ENCODE data around the gene ADD1.
"Not testable (repeated sequence)": the region's sequence is repeated elsewhere in the genome, so short reads cannot be mapped to it uniquely, and the experiment has no call there.

ADD1 gene

GRCh38 chr4:2935762-2936743 lies 92.4 kb downstream of the ADD1 start:
- Histone ChIP-seq H3K27me3 (no peaks in the 10 kb centered on the region), H3K36me3 (peaks cover 54% of the 10 kb centered on the region), H3K9me3 (no peaks in the 10 kb centered on the region), H3K4me1 (peaks cover 23% of the 10 kb centered on the region), H3K4me3 (ENCODE audit: low read depth, low read length) (peak overlapping the region; percentile 96)
- DNase-seq, result no peak
- TF ChIP-seq CTCF (IDR thresholded peaks at IDR 0.05; ENCODE audit: low read depth, low read length), result no peak

- Histone ChIP-seq H3K4me1 (peaks cover 23% of the 10 kb centered on the region), H3K9me3 (no peaks in the 10 kb centered on the region), H3K4me3 (ENCODE audit: low read depth, low read length) (no peak overlapping the region; the same call in none of the 2 replicates), H3K36me3 (peaks cover 54% of the 10 kb centered on the region), H3K27me3 (no peaks in the 10 kb centered on the region)
- TF ChIP-seq CTCF (IDR thresholded peaks at IDR 0.05; ENCODE audit: low read depth, low read length), result no peak
- DNase-seq, result peak; percentile 78
Measured at GRCh38 chr4:2936773-2937145, 93.1 kb downstream of the ADD1 start.

GRCh38 chr4:2937146-2937857 lies 93.7 kb downstream of the ADD1 start:
- DNase-seq, result no peak
- Histone ChIP-seq H3K4me1 (peaks cover 23% of the 10 kb centered on the region), H3K36me3 (peaks cover 54% of the 10 kb centered on the region), H3K27me3 (no peaks in the 10 kb centered on the region), H3K4me3 (ENCODE audit: low read depth, low read length) (peak overlapping the region; percentile 10; the same call in 1 of the 2 replicates), H3K9me3 (no peaks in the 10 kb centered on the region)
- no peak for TF ChIP-seq CTCF (IDR thresholded peaks at IDR 0.05; ENCODE audit: low read depth, low read length)

GRCh38 chr4:2937986-2938385 lies 94.3 kb downstream of the ADD1 start:
- Histone ChIP-seq H3K27me3 (no peaks in the 10 kb centered on the region), H3K9me3 (no peaks in the 10 kb centered on the region), H3K36me3 (peaks cover 61% of the 10 kb centered on the region), H3K4me1 (peaks cover 23% of the 10 kb centered on the region), H3K4me3 (ENCODE audit: low read depth, low read length) (no peak overlapping the region)
- no peak for TF ChIP-seq CTCF (IDR thresholded peaks at IDR 0.05; ENCODE audit: low read depth, low read length)
- no peak for DNase-seq

GRCh38 chr4:2938411-2938810 lies 94.8 kb downstream of the ADD1 start:
- H3K27me3 ChIP-seq; DNase-seq; H3K9me3 ChIP-seq; H3K4me3 ChIP-seq (ENCODE audit: low read depth, low read length): not testable (repeated sequence)
- Histone ChIP-seq H3K4me1 (peaks cover 23% of the 10 kb centered on the region), H3K36me3 (peaks cover 65% of the 10 kb centered on the region)

- no peak for TF ChIP-seq CTCF (IDR thresholded peaks at IDR 0.05; ENCODE audit: low read depth, low read length)
- no peak for DNase-seq
- Histone ChIP-seq H3K9me3 (no peaks in the 10 kb centered on the region), H3K36me3 (peaks cover 70% of the 10 kb centered on the region), H3K4me1 (peaks cover 23% of the 10 kb centered on the region), H3K27me3 (no peaks in the 10 kb centered on the region), H3K4me3 (ENCODE audit: low read depth, low read length) (no peak overlapping the region)
Measured at GRCh38 chr4:2938906-2939305, 95.3 kb downstream of the ADD1 start.
